Measurements from ENCODE around the gene SCCPDH.

SCCPDH gene

DNA sequence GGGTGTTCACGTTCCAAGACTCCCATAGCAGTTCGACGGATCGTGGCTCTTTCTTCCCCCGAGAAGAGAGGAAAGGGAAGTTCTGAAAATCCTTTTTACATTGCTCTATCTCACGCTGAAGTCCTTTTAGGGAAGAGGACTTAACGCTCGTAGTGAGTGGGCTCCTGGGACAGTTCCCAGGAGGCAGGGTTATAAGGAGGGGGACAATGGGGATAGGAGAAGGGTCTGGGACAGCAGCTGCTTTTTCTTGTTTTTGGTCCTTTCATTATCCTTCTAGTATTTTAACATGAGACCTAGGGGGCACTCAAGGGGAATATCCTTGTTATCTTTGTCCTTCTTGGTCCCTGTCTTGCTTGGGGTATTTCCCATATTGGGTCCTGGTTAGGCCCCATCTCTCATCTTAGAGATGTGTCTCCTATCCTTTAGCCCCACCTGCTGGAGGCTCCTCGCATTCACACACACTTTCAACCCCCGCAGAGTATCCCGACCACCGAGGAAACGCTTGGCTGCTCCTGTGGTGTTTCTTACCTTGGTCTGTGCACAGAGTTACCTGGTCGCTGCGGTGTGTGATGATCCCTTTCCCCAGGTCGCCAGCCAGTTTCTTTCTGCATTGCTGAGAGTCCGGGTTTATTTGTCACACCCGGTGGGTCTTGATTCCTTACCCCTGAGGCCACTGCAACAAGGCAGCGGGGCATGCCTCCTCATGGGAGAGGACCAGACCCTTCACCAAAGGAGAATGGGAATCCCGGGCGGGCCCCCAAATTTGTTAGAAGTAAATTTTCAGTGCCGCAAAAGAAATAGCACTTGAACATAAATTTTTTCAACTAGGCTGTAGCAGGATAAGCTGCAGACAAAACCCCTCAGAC, 29.7 kb downstream of the SCCPDH start:
- Mint-ChIP-seq H3K36me3 (no peaks in the 10 kb centered on the region), H3K4me3 (no peak overlapping the region), H3K4me1 (ENCODE audit: low read depth) (no peaks in the 10 kb centered on the region), H3K9me3 (ENCODE audit: low read depth) (no peaks in the 10 kb centered on the region), H3K27me3 (no peaks in the 10 kb centered on the region), H3K27ac (no peak overlapping the region)

DNA sequence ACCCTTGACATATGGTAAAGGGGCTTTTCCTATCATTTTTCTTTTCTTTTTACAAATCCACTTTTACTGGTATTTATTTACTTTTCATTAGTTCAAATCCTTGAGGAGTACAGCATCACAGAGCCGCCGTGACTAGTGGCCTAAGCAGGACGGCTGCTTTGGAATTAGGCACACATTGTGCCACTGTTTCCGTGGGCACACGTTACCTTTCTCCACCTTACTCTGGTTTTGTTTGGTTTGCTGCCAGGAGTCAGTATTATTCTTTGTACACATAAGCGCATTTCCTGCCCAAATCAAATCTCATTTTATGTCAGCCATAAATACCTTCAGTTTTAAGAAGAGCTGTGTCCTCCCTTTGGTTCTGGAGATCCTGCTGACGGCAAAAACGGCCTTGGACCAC, 31.2 kb downstream of the SCCPDH start:
- no peak overlapping the region for H3K4me3 Mint-ChIP-seq
- H3K27ac Mint-ChIP-seq, result no peak overlapping the region
- H3K27me3 Mint-ChIP-seq, result no peaks in the 10 kb centered on the region
- H3K9me3 Mint-ChIP-seq (ENCODE audit: low read depth), result no peaks in the 10 kb centered on the region
- H3K36me3 Mint-ChIP-seq, result peaks cover under 1% of the 10 kb centered on the region
- no peaks in the 10 kb centered on the region for H3K4me1 Mint-ChIP-seq (ENCODE audit: low read depth)

DNA sequence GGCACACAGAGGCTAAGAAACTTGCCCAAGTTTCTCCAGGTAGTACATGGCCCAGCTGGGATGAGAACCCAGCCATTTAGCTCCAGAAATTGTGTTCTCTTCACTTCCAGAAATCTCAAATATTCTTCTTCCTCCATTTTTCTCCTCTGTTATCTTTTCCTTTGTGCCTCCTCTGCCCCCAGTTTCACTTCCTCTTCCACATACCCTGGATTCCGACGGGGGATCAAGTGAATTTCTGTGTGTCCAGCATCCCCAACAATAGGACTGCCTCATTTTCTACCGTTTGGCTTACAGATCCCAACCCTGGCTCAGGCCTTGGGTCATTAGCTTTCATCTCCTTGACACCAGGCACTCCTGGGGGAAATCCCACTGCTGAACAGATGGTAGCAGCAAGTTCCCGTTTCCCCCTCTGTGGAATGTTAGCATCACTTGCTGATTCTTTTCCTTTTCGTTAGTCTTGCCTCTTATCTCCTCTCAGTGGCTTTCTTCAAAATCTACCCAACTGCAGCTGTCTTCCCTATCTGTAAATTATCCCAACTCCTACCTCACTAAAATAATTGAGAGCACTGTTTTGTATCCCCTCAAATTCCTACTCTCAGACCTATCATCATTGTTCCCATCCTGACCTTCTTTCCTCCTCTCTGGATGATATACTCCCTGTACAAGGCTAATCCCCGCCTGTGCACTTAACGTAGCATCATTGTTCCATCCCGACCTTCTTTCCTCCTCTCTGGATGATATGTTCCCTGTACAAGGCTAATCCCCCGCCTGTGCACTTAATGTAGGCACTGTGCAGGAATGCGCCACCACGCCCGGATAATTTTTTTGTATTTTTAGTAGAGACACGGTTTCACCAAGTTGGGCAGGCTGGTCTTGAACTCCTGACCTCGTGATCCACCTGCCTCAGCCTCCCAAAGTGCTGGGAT, 36.5 kb downstream of the SCCPDH start:
- peak overlapping the region; percentile 51 for H3K27ac Mint-ChIP-seq

DNA sequence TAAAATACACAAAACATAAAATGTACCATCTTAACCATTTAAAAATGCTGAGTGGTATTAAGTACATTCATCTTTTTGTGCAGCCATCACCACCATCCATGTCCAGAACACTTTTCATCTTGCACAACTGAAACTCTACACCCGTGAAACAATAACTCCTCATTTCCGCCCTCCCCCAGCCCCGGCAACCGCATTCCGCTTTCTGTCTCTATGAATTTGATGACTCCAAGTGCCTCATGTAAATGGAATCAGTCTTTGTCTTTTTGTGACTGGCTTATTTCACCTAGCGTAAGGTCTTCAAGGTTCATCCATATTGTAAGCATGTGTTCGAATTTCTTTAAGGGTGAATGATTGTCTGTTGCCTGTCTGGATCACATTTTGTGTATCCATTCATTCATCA, 37.2 kb downstream of the SCCPDH start:
- H3K9me3 Mint-ChIP-seq (ENCODE audit: low read depth), result no peaks in the 10 kb centered on the region
- H3K36me3 Mint-ChIP-seq, result peaks cover 12% of the 10 kb centered on the region
- H3K27ac Mint-ChIP-seq, result no peak overlapping the region
- H3K4me3 Mint-ChIP-seq, result no peak overlapping the region
- no peaks in the 10 kb centered on the region for H3K4me1 Mint-ChIP-seq (ENCODE audit: low read depth)
- H3K27me3 Mint-ChIP-seq, result no peaks in the 10 kb centered on the region

More for the DNA sequence above, 36.5 kb downstream of the SCCPDH start:
- no peak overlapping the region for H3K4me3 Mint-ChIP-seq
- H3K27me3 Mint-ChIP-seq, result no peaks in the 10 kb centered on the region
- H3K9me3 Mint-ChIP-seq (ENCODE audit: low read depth), result no peaks in the 10 kb centered on the region
- H3K4me1 Mint-ChIP-seq (ENCODE audit: low read depth), result no peaks in the 10 kb centered on the region
- H3K36me3 Mint-ChIP-seq, result peaks cover 12% of the 10 kb centered on the region

DNA sequence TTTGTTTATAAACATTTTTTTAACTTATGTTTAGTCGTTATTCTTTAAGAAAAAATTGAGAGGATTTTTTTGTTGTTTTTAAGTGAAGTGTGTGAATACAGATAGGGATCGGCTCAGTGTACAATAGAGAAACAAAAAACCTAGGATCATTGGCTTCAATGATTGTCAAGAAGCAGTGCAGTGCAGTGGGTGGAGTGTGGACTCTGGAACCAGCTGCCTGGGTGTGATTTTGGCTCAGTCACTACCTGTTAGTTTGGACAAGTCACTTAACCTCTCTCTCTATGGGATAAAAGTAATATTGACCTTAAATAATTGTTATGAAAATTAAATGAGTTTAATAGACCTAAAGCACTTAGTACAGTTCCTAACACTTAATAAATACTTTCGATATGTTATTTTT, 41.3 kb downstream of the SCCPDH start:
- Mint-ChIP-seq H3K36me3 (peaks cover 15% of the 10 kb centered on the region), H3K27me3 (no peaks in the 10 kb centered on the region), H3K9me3 (ENCODE audit: low read depth) (no peaks in the 10 kb centered on the region), H3K4me3 (no peak overlapping the region), H3K4me1 (ENCODE audit: low read depth) (no peaks in the 10 kb centered on the region), H3K27ac (no peak overlapping the region)

DNA sequence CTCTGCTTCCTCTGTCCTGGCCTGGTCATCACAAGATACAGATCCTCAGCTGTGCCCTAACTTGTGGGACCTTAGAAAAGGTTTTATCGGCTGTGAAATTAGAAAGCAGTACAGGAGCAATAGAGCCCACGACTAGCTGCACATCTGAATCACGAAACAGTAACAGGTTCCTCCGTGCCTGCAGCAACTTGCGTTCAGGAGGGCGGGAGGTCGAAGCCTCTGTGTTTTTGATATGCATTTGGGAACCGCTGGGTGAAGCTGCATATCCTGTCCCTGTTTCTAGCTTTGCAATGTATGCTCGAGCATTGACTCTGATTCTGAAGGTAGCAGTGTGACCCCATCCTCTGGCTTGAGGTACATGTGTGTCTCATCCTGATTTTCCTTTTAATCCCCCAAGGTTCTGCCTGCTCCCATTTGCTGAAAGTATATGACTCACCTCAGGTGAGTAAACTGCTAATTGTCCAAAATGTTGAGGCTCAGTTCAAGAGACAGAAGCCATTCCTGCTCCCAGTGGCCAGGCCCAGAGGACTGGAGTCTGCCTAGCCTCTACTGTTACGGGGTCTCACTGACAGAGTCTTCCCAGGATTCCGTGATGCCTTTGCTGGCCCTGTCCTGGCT, 44.3 kb downstream of the SCCPDH start:
- Mint-ChIP-seq H3K9me3 (ENCODE audit: low read depth) (no peaks in the 10 kb centered on the region), H3K27me3 (no peaks in the 10 kb centered on the region), H3K4me3 (no peak overlapping the region), H3K27ac (no peak overlapping the region), H3K4me1 (ENCODE audit: low read depth) (no peaks in the 10 kb centered on the region), H3K36me3 (peaks cover 12% of the 10 kb centered on the region)

DNA sequence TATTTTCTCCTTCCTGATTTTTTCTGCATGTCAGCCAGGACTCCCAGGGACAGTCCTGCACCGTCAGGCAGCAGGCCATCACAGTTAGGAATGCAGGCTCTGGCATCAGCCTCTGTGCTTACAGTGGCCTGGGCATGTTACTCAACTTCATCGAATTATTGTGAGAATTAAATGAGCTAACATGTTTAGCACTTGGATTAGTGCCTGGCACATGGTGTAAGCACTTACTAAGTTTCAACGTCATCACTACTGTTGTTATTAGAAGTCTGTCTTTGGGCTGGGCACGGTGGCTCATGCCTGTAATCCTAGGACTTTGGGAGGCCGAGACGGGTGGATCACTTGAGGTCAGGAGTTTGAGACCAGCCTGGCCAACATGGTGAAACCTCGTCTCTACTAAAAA, 45.1 kb downstream of the SCCPDH start:
- Mint-ChIP-seq H3K36me3 (peaks cover 13% of the 10 kb centered on the region), H3K27me3 (no peaks in the 10 kb centered on the region), H3K4me1 (ENCODE audit: low read depth) (no peaks in the 10 kb centered on the region), H3K27ac (no peak overlapping the region), H3K4me3 (no peak overlapping the region), H3K9me3 (ENCODE audit: low read depth) (no peaks in the 10 kb centered on the region)

DNA sequence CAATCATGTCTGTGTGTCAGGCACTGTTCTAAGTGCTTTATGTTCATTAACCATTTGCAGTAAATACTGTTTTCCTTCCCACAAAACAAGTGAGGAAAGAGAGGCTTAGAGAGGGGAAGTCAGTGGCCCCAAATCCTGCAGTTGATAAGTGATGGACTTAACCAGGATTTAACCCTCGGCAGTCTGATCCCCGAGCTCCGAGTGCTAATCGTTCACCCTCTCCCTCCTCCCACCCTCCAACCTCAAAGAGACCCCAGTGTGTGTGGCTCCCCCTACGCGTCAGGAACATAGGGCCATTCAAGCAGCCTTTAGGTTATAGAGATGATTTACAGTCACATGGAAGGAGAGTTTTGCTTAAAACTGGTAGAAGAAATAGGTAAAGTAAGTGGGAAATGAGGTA, 47.2 kb downstream of the SCCPDH start:
- Mint-ChIP-seq H3K4me1 (ENCODE audit: low read depth) (no peaks in the 10 kb centered on the region), H3K4me3 (no peak overlapping the region), H3K27ac (no peak overlapping the region), H3K27me3 (no peaks in the 10 kb centered on the region), H3K36me3 (peaks cover 21% of the 10 kb centered on the region), H3K9me3 (ENCODE audit: low read depth) (no peaks in the 10 kb centered on the region)

DNA sequence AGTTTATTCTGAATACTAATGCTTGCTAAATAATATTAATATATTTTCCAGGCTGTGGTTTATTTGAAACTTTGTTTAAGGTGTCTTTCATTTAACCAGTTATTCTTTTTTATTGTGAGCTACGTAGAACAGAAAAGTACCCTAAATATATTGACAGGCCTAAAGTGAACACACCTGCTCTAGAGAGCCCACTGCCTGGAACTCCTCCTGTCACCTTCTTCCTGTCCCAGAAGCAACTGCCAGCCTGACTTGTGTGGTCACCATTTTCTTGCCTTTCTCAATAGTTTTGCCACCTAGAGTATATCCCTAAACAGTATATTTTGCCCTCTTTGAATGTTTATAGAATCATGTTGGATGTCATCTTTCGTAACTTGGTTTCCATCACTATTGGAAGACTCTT, 48.5 kb downstream of the SCCPDH start:
- peaks cover 18% of the 10 kb centered on the region for H3K36me3 Mint-ChIP-seq
- H3K4me3 Mint-ChIP-seq, result no peak overlapping the region
- no peaks in the 10 kb centered on the region for H3K9me3 Mint-ChIP-seq (ENCODE audit: low read depth)
- no peaks in the 10 kb centered on the region for H3K27me3 Mint-ChIP-seq
- H3K27ac Mint-ChIP-seq, result no peak overlapping the region
- H3K4me1 Mint-ChIP-seq (ENCODE audit: low read depth), result no peaks in the 10 kb centered on the region

DNA sequence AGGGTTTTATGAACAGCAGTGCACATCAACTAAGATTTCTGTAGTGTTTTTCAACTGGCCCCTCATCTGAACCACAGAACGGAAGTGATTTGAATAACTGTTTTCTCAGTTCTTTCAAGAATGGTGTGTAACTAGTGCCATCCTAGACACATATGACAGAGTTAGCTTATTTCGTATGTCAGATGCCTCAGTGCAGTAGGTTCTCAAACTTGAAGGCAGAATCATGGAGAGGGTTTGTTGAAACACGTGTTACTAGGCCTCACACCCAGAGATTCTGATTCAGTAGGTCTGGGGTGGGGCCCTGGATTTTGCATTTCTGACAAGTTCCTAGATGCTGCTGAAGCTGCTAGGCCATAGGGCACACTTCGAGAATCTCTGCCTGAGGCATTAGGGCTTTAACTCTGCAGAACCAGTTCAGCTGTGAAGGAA, 49.0 kb downstream of the SCCPDH start:
- Mint-ChIP-seq H3K36me3 (peaks cover 18% of the 10 kb centered on the region), H3K9me3 (ENCODE audit: low read depth) (no peaks in the 10 kb centered on the region), H3K4me3 (no peak overlapping the region), H3K4me1 (ENCODE audit: low read depth) (no peaks in the 10 kb centered on the region), H3K27ac (no peak overlapping the region), H3K27me3 (no peaks in the 10 kb centered on the region)

DNA sequence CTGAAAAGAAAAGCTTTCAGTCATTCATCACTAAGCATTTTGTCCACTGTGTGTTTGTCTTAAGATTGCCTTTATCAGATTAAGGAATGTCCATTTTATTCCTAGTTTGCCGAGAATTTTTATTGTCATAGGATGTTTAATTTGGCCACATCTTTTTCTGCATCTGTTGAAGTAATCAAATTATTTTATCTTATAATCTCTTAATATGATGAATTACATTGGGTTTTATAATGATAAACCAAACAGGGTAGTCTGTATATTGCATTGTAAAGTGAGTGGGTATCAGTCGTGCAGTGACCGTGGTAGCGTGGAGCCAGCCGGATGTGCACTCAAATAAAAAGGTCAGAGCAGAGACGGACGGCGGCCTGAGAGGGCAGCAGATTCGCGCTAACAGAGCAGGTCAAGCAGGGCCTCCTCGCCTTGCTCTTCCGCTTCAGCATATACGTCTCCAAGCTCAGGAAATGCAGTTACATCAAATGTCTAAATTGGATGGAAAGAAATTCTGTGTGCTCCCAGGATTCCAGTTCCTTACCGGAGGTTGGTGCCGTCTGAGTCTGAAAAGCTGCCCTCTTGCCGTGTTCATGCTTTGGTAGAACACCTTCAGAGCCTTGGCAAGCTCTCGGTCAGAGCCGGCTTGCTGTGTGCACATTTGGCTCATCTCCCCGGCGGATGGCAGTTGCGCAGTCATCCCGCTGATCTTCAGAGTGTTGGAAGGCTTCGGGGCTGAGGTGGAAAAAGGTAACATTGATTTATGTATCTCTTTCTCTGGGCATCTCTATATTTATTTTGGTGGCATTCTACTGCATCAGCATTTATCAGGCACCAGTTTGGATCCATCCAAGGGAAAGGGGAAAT, 51.5 kb downstream of the SCCPDH start:
- Mint-ChIP-seq H3K4me3 (no peak overlapping the region), H3K27ac (no peak overlapping the region), H3K4me1 (ENCODE audit: low read depth) (no peaks in the 10 kb centered on the region), H3K27me3 (no peaks in the 10 kb centered on the region), H3K9me3 (ENCODE audit: low read depth) (no peaks in the 10 kb centered on the region), H3K36me3 (peaks cover 19% of the 10 kb centered on the region)

DNA sequence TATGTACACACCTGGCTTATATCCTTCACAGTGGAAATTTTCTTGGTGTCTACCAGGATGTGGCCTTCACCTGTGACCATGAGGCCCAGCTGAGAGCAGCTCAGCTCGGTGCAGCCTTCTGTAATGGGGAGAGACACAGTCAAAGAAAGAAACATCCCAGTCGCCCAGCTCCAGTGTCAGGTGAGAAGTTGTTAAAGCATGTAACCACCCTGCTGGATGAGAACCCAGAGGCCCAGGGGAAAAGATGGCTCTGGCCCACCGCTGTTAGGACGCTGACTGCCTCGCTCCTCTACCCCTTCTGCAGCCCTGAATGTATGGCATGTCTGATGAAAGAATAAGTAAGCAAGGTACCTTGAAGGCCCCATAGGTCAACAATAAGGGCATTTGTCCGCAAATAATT, 52.7 kb downstream of the SCCPDH start:
- H3K36me3 Mint-ChIP-seq, result peaks cover 17% of the 10 kb centered on the region
- no peaks in the 10 kb centered on the region for H3K9me3 Mint-ChIP-seq (ENCODE audit: low read depth)
- no peak overlapping the region for H3K27ac Mint-ChIP-seq
- no peaks in the 10 kb centered on the region for H3K27me3 Mint-ChIP-seq
- H3K4me1 Mint-ChIP-seq (ENCODE audit: low read depth), result peaks cover 2% of the 10 kb centered on the region
- H3K4me3 Mint-ChIP-seq, result no peak overlapping the region

DNA sequence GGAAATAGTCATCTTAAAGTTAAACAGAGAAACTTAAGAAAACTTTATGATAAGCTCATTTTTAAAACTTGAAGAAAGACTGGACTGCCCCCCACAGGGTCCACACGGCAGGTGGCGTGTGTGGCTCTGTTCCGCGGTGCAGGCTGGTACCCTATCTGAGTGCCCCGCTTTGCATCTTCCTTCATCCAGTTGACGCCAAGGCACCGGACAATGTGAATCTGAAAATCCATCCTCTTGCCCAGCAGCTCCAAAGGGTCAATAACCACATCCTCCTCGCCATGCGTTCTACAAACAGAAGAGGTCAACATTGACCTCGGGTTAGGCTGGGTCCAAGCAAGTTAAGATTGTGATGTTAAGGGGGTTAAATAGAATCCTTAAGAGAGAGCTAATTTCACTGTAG, 54.5 kb downstream of the SCCPDH start:
- no peaks in the 10 kb centered on the region for H3K27me3 Mint-ChIP-seq
- no peaks in the 10 kb centered on the region for H3K9me3 Mint-ChIP-seq (ENCODE audit: low read depth)
- no peak overlapping the region for H3K27ac Mint-ChIP-seq
- H3K36me3 Mint-ChIP-seq, result peaks cover 12% of the 10 kb centered on the region
- H3K4me3 Mint-ChIP-seq, result no peak overlapping the region
- H3K4me1 Mint-ChIP-seq (ENCODE audit: low read depth), result peaks cover 12% of the 10 kb centered on the region

DNA sequence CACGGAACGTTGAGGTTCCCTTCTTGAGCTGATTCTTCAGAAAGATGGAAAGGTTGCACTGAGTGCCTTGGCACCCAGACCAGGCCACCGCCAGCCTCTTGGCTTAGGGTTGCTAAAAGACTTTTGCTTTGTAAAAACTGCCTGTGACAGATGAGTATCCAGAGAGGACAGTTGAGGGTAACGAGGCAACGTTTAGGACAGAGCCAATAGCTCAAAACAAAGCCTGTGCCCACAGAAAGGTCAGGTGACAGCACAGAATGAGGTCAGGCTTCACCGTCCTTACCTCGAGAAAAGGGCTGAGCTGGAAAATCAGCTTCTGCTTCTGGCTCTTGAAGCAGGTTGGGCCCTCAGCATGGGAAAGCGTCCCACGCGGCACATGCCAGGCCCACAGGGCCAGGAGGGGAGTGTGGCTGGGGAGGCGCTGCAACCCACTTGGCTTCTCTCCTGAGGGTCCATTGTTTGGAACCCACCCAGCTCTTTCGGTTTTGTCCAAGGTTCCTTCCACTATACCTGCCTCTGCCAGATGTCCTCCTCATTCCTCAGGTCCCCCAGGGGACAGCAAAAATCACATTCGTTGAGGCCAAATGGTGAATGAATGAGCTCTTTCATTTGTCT, 55.5 kb downstream of the SCCPDH start:
- Mint-ChIP-seq H3K4me3 (no peak overlapping the region), H3K4me1 (ENCODE audit: low read depth) (peaks cover 20% of the 10 kb centered on the region), H3K9me3 (ENCODE audit: low read depth) (no peaks in the 10 kb centered on the region), H3K27me3 (no peaks in the 10 kb centered on the region), H3K27ac (no peak overlapping the region), H3K36me3 (peaks cover 8% of the 10 kb centered on the region)

Data from activated naive CD8-positive, alpha-beta T cell (primary cell).